GM06990 (cell line): ENCODE results near the gene YAP1.

ENCODE experiments used
- DNase-seq: peaks from one replicate; pipeline ENCODE4 v3.0.0-alpha.2; 2011; ENCODE audit not compliant: insufficient read length; ENCODE audit errors: extremely low read depth
- H3K27me3 ChIP-seq: replicated peaks from 2 replicates; pipeline ENCODE4 v1.6.0; 2011; ENCODE audit warnings: low read length; ENCODE audit not compliant: control insufficient read depth, insufficient read depth
- H3K36me3 ChIP-seq: 2 replicates; pipeline ENCODE4 v1.5.1; 2011; ENCODE audit warnings: low read length; ENCODE audit not compliant: control insufficient read depth, insufficient read depth
- H3K4me3 ChIP-seq: replicated peaks from 2 replicates; pipeline ENCODE4 v1.5.1; 2011; ENCODE audit warnings: low read depth, mild to moderate bottlenecking, control low read depth, low read length
- TF ChIP-seq, protein P1 (sequence below): IDR thresholded peaks from 2 replicates; pipeline ENCODE4 v1.5.1; 2011; ENCODE audit warnings: low read length, control low read depth, mild to moderate bottlenecking, inconsistent platforms; ENCODE audit not compliant: insufficient read depth, poor library complexity, severe bottlenecking

Gene YAP1

DNA sequence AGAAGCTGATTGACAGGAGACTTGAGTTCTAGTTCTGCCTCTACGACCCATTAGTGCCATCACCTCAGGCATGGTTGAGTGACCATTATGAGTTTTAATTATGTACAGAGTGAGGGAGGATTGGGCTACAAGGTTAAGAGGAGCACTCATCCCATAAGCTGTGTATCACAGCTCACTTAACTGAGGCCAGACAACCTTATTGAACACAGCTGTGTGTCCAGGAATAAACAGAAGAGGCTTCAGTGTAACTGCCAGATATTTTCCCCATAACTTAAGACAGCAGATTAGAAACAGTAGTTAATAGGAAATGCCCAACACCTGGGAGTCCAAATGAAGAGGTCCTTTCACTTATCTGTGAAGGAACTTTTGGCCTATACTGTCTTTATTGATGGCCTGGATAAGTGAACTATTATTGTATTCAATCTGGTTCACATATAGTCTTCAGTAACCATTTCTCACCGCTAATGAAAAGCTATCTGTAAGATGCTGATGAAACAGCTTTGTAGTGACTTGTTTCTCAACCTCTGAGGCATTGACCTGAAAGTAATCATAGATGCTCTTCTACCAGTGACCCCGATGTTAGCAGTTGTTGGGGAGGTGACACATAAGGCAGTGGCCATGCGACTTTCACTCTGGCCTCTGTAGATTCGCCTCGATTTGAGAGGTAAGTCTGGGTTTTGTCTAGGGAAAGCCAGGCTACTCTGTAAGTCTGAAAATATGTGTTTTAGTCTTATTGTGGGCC is 41.7 kb downstream of the YAP1 start:
- DNase-seq = no peak
- Histone ChIP-seq H3K27me3 (no peaks in the 10 kb centered on the region), H3K36me3 (no peaks in the 10 kb centered on the region), H3K4me3 (no peak overlapping the region)
- TF ChIP-seq, protein P1, sequence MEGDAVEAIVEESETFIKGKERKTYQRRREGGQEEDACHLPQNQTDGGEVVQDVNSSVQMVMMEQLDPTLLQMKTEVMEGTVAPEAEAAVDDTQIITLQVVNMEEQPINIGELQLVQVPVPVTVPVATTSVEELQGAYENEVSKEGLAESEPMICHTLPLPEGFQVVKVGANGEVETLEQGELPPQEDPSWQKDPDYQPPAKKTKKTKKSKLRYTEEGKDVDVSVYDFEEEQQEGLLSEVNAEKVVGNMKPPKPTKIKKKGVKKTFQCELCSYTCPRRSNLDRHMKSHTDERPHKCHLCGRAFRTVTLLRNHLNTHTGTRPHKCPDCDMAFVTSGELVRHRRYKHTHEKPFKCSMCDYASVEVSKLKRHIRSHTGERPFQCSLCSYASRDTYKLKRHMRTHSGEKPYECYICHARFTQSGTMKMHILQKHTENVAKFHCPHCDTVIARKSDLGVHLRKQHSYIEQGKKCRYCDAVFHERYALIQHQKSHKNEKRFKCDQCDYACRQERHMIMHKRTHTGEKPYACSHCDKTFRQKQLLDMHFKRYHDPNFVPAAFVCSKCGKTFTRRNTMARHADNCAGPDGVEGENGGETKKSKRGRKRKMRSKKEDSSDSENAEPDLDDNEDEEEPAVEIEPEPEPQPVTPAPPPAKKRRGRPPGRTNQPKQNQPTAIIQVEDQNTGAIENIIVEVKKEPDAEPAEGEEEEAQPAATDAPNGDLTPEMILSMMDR = no peak

DNA sequence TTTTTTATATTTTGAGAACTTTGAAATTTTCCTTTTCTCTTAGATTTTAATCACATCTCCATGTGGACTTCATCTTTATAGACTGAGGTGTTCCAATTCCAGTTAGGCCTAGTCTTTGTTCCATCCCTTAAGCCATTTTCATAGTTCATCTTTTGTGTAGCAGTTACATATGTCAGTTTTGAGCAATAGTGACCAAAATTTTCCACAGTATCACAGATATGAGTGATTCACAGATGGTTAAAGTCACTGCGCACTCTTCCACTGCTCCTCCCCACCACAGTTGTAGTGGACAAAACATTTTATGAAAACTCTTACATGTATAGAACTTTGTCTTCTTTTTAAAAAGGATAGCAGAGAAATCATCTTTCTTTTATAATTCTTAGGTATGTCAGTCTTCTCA is 42.8 kb downstream of the YAP1 start:
- TF ChIP-seq, protein P1 = no peak
- no peak overlapping the region for H3K4me3 ChIP-seq
- no peak for DNase-seq
- H3K27me3 ChIP-seq = no peaks in the 10 kb centered on the region
- no peaks in the 10 kb centered on the region for H3K36me3 ChIP-seq

DNA sequence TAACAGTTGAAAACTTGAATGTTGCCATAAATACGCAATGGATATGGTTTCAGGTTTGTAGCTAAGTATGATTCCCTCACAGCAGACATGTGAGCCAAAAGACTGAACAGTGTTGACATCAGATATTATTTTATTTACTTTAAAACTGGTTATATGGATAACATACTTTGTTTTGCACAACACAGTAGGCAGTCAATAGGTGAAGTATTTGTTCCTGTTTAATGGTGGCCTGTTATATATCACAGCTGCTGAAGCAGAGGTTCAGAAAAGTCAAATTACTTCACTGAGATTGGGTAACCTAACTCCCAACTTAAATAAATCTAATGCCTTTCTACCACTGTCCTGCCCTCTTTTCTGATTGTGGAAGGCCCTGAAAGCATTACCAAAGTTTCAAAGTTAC is 44.6 kb downstream of the YAP1 start:
- H3K4me3 ChIP-seq = no peak overlapping the region
- no peak for DNase-seq
- TF ChIP-seq, protein P1 = no peak
- no peaks in the 10 kb centered on the region for H3K27me3 ChIP-seq
- H3K36me3 ChIP-seq = no peaks in the 10 kb centered on the region

DNA sequence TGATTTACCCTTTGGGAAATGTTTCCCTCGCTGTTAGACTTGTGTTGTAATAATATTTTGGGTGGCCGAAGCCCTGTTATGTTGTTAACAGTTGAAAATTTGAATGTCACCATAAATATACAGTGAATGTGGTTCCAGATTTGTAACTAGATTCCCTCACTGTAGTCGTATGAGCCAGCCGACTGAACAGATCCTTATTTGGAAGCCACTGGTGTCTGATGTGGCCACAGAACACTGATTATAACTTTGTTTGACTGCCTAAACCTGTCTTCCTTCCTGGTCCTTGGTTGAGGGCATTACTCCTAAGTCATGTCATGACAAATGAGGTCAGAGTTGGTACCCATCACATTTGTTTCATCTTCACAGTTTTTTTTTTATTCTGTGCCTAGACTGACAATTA is 45.4 kb downstream of the YAP1 start:
- no peak for DNase-seq
- no peaks in the 10 kb centered on the region for H3K36me3 ChIP-seq
- H3K4me3 ChIP-seq = no peak overlapping the region
- no peaks in the 10 kb centered on the region for H3K27me3 ChIP-seq
- TF ChIP-seq, protein P1 = no peak

DNA sequence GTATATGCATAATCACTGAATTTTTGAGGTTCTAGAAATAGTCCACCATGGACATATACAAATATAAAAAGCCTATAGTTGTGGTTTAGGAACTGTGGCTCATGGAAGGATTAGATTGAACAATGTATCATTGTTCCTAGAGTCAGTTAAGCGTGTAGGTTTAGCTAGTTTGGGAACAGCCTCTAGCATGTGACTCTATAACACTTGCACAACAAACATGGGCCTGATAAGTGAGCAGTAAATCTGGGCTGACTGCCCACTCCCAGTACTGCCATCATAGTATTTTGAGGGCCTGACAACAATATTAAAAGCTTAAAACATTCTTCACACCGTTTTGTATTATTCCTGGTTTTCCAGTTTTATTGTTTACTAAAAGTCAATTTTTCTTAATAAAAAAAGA is 47.0 kb downstream of the YAP1 start:
- no peak for DNase-seq
- no peaks in the 10 kb centered on the region for H3K27me3 ChIP-seq
- no peak overlapping the region for H3K4me3 ChIP-seq
- no peaks in the 10 kb centered on the region for H3K36me3 ChIP-seq
- TF ChIP-seq, protein P1 = no peak
